CD1c-positive myeloid dendritic cell (primary cell): ENCODE results near the gene DNAJC11.
"Not testable (repeated sequence)": the region's sequence is repeated elsewhere in the genome, so short reads cannot be mapped to it uniquely, and the experiment has no call there.

ENCODE experiments used
- DNase-seq: peaks from one replicate; pipeline ENCODE4 v3.0.0-alpha.2; 2016; ENCODE audit errors: extremely low spot score

Gene DNAJC11

GRCh38 chr1:6699915-6700314 lies 1.7 kb downstream of the DNAJC11 start:
- DNase-seq: not testable (repeated sequence)

GRCh38 chr1:6695868-6696267 lies 5.7 kb downstream of the DNAJC11 start:
- no peak for DNase-seq

GRCh38 chr1:6694121-6694713 lies 7.4 kb downstream of the DNAJC11 start:
- DNase-seq: no peak

- DNase-seq: no peak
These were observed 8.7 kb downstream of the DNAJC11 start for GRCh38 chr1:6692956-6693355.

GRCh38 chr1:6691507-6691906 lies 10.1 kb downstream of the DNAJC11 start:
- no peak for DNase-seq

- no peak for DNase-seq
These were observed 11.4 kb downstream of the DNAJC11 start for GRCh38 chr1:6690186-6690585.

- no peak for DNase-seq
These were observed 12.9 kb downstream of the DNAJC11 start for GRCh38 chr1:6688757-6689156.

GRCh38 chr1:6688001-6688400 lies 13.6 kb downstream of the DNAJC11 start:
- no peak for DNase-seq

GRCh38 chr1:6686294-6686693 lies 15.3 kb downstream of the DNAJC11 start:
- no peak for DNase-seq

GRCh38 chr1:6685381-6685780 lies 16.2 kb downstream of the DNAJC11 start:
- no peak for DNase-seq

- DNase-seq: no peak
These were observed 18.2 kb downstream of the DNAJC11 start for GRCh38 chr1:6683434-6683833.

GRCh38 chr1:6675941-6676340 lies 25.7 kb downstream of the DNAJC11 start:
- no peak for DNase-seq

- DNase-seq: no peak
These were observed 26.8 kb downstream of the DNAJC11 start for GRCh38 chr1:6674771-6675170.

- no peak for DNase-seq
These were observed 27.7 kb downstream of the DNAJC11 start for GRCh38 chr1:6673816-6674398.

- no peak for DNase-seq
These were observed 29.1 kb downstream of the DNAJC11 start for GRCh38 chr1:6672558-6672957.

- no peak for DNase-seq
These were observed 33.1 kb downstream of the DNAJC11 start for GRCh38 chr1:6668503-6668902.

- no peak for DNase-seq
These were observed 34.5 kb downstream of the DNAJC11 start for GRCh38 chr1:6667139-6667538.

- no peak for DNase-seq
These were observed 34.9 kb downstream of the DNAJC11 start for GRCh38 chr1:6666696-6667095.

- not testable (repeated sequence) for DNase-seq
These were observed 39.1 kb downstream of the DNAJC11 start for GRCh38 chr1:6662468-6662867.

- DNase-seq: no peak
These were observed 41.1 kb downstream of the DNAJC11 start for GRCh38 chr1:6660415-6661049.

- no peak for DNase-seq
These were observed 43.1 kb downstream of the DNAJC11 start for GRCh38 chr1:6658359-6659060.

GRCh38 chr1:6657138-6657537 lies 44.5 kb downstream of the DNAJC11 start:
- no peak for DNase-seq
